HG02678 (cell line): ENCODE measurements around the gene RBM6.
A peak's percentile ranks its signal among the peaks of the same experiment; 100 is the strongest.
"Not testable (repeated sequence)": the region's sequence is repeated elsewhere in the genome, so short reads cannot be mapped to it uniquely, and the experiment has no call there.

Source experiments
- ATAC-seq: cut with Tn5 transposase; IDR thresholded peaks from one replicate; pipeline ENCODE4 v1.9.1; 2021; ENCODE audit warnings: mild to moderate bottlenecking, moderate library complexity; ENCODE audit not compliant: unreplicated experiment

RBM6 gene

DNA sequence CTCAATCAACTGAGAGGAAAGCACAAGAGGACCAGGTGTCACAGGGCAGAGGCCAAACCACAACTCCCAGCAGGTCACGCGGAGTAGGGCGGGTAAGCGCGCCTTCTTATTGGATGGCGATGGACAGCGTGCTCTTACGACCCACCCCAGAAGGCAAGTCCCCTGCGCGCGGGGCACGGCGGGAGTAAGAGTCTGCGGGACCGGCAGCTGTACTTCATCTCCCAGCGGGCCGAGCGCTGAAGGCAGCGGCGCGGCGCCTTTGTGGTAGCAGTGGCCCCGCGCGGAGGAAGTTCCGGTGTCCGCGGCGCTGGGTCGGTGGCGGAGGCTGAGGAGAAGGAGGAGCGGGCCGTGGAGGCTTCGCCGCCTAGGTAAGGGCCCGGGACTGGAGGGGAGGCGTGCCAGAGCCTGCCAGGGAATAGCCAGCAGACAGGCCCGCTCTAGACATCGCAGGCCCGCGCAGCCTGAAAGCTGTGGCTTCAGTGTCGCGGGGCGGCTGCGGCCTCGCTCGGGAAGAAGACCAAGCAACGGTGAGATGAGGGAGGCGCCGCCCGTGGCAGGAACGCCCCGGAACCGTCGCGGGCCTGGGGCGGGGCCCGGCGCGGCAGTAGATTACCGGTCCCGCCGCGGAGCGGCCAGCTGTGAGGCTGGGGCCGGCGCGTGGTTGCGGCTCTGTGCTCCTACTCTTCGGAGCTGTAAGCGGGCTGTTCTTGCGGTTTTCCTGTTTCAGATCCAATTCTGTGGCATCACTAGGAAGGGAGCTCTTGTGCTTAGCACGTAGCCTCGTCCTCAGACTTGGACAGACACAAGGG is at the start of gene RBM6:
Gene RBM6, plus strand, starts transcription at position 293 of the 809 bp plus-strand sequence. CDS start 22,492 bp downstream, outside the sequence.
- ATAC-seq = peak; percentile 93

DNA sequence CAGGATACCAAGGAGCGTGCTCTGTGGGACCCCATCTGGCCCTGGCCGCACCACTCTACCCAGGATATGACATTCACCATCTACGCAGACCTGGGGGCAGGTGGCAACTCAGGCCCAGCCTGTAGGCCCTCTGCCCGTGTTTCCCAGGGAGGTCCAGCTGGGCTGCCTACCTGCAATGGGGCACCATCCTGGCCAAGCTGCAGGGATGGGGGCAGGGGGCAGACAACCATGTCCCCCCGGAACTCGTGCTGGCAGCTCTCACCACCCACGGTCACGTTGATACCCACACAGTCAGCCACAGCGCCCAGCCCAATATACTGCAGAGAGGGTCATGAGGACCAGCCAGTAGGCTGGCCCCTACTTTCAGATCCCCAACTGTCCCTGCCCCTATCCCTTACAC is 44.2 kb upstream of the RBM6 start:
- ATAC-seq = no peak

- ATAC-seq = no peak
Measured at GRCh38 chr3:49896345-49896744, 43.6 kb upstream of the RBM6 start.

GRCh38 chr3:49898991-49899390 is 41.0 kb upstream of the RBM6 start:
- ATAC-seq = no peak

- no peak for ATAC-seq
Measured at GRCh38 chr3:49899815-49900214, 40.1 kb upstream of the RBM6 start.

- ATAC-seq = no peak
Measured at GRCh38 chr3:49900491-49901153, 39.3 kb upstream of the RBM6 start.

GRCh38 chr3:49901366-49902339 is 38.3 kb upstream of the RBM6 start:
- ATAC-seq = no peak

- ATAC-seq = no peak
Measured at GRCh38 chr3:49902511-49903345, 37.2 kb upstream of the RBM6 start.

DNA sequence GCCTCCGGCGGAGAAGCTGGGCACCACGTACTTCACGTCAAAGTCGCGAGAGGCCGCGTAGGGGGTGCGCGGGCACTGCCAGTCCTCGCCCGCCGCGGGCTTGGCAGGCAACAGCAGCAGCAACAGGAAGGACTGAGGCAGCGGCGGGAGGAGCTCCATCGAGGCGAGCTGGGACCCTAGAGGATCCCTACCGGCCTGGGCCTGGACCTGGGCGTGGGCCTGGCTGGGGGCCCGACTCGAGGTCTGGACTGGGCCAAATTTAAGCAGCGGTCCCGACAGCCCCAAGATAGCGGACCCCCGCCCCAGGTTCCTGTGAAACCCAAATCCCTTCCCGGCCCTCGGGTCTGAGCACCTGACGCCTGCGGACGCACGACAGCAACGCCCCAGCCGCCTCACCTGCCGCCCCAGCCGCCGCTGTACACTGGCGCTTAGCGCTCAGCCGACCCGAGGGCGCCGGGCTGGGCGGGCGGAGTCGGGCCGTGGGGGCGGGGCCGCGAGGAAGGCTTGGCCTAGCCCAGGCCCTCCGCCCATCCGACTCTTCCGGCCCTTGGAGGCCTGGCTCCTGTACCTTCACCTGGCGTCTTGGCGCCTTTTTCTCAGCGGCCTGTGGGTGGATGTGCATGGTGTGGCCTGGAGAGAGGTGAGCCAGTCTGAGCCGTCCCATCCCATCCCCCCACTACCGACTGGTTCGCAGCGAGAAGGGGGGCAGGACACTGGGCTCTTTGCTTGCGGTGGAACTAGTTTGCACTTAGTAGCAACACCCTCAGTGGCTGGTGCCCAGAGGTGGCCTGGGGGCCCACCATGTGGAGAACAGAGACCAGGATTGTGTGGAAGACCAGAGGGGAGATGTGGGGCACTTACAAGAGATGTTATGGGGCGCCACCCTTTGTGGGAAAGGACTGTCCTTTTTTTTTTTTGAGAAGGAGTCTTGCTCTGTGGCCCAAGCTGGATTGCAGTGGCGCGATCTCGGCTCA is 36.2 kb upstream of the RBM6 start, which contains the start of gene MST1R:
Gene MST1R, minus strand, starts transcription at position 423 of the 974 bp plus-strand sequence. Its CDS starts 264 bp downstream, at position 159.
- peak; percentile 75 for ATAC-seq

GRCh38 chr3:49904448-49904847 is 35.5 kb upstream of the RBM6 start:
- ATAC-seq = not testable (repeated sequence)

DNA sequence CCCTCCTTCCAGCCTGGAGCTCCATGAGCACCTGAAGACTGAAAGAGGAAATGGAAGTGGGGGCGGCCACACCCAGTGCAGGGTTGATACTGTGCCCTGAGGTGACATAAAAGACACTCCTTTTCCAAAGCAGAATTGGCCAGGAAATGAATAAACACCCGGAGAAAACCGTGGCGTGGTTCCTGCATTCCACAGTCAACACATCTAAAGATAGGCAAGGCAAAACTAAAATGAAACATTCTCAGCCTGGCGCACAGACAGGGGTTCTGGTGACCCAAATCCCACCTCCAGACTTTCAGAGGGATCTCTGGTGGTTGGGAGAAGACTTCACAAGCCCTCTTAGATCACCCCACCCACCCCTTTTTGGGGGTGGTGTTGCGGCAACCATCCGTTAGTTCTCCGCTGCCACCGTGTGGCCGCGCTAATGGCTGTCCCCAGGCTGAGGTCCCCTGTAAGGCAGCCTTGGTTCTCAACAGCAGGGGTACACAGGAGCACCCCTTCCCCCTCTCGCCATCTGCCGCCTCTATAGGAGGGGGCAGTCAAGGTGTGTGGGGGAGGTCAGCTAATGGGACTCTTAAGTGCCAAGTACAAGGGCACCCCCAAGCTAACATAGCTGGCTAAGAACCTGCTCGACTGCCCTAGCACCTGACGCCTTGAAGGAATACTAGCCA is 33.7 kb upstream of the RBM6 start:
- ATAC-seq = no peak

- ATAC-seq = no peak
Measured at GRCh38 chr3:49908373-49909199, 31.4 kb upstream of the RBM6 start.

GRCh38 chr3:49910409-49911123 is 29.4 kb upstream of the RBM6 start:
- no peak for ATAC-seq

DNA sequence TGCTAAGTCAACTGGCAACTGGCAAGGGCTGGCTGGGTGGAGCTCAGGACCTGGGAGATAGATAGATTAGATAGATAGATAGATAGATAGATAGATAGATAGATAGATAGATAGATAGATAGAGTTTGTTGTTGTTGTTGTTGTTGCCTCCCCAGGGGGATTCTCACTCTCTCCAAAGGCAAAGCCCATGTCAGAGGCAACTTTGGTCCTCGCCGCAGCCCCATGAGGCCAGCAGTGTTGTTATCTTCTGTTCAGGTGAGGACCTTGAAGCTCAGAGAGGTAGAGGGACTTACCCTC is 28.9 kb upstream of the RBM6 start:
- ATAC-seq = no peak

GRCh38 chr3:49911611-49912010 is 28.3 kb upstream of the RBM6 start:
- no peak for ATAC-seq

GRCh38 chr3:49912881-49913281 is 27.1 kb upstream of the RBM6 start:
- no peak for ATAC-seq

DNA sequence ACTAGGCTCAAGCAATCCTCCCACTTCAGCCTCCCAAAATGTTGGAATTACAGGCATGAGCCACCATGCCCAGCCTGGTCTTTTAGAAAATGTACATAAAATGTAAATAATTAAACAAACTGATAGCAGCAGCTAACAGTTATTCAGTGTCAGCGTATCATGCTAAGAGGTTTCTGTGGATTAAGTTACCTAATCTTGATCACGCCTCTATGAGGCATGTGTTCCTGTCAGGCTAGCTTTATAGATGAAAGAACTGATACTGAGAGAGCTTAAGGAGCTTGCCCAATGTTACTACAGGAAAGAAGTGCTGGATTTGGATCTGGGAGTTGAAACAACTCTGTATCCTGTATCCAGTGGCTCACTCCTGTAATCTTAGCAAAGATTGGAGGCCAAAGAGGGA is 25.0 kb upstream of the RBM6 start:
- ATAC-seq = no peak
